HG03196 (cell line): ENCODE results near the gene TRIM46.
A peak's percentile ranks its signal among the peaks of the same experiment; 100 is the strongest.
"Not testable (repeated sequence)": the region's sequence is repeated elsewhere in the genome, so short reads cannot be mapped to it uniquely, and the experiment has no call there.

ENCODE experiments used
- ATAC-seq: cut with Tn5 transposase; IDR thresholded peaks from one replicate; pipeline ENCODE4 v1.9.1; 2021; ENCODE audit not compliant: unreplicated experiment

The TRIM46 gene

GRCh38 chr1:155226188-155226909, 52.7 kb downstream of the TRIM46 start:
- peak; percentile 34 for ATAC-seq

- peak; percentile 15 for ATAC-seq
These were observed 53.2 kb downstream of the TRIM46 start for GRCh38 chr1:155226910-155227260.

- peak; percentile 88 for ATAC-seq
These were observed 53.8 kb downstream of the TRIM46 start for GRCh38 chr1:155227261-155228095.

- ATAC-seq: no peak
These were observed 54.4 kb downstream of the TRIM46 start for GRCh38 chr1:155228096-155228427.

DNA sequence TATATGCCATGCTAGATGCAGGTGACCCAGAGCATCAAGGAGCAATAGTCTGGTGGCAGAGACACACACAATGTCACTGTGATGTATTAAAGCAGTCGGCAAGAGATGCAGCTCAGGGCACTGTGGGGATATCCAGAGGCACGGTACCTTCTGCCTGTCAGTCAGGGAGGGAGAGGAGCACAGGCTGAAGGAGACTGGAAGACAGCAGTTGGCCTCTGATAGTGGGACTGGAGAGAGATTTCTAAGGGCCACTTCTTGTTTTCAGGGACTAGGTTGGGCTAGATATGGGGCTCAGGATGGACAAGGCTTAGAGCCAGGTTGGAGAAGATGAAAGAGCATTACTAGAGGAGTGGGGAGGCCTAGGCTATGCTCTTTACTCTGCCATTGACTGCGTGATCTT, 57.7 kb downstream of the TRIM46 start:
- ATAC-seq: not testable (repeated sequence)

DNA sequence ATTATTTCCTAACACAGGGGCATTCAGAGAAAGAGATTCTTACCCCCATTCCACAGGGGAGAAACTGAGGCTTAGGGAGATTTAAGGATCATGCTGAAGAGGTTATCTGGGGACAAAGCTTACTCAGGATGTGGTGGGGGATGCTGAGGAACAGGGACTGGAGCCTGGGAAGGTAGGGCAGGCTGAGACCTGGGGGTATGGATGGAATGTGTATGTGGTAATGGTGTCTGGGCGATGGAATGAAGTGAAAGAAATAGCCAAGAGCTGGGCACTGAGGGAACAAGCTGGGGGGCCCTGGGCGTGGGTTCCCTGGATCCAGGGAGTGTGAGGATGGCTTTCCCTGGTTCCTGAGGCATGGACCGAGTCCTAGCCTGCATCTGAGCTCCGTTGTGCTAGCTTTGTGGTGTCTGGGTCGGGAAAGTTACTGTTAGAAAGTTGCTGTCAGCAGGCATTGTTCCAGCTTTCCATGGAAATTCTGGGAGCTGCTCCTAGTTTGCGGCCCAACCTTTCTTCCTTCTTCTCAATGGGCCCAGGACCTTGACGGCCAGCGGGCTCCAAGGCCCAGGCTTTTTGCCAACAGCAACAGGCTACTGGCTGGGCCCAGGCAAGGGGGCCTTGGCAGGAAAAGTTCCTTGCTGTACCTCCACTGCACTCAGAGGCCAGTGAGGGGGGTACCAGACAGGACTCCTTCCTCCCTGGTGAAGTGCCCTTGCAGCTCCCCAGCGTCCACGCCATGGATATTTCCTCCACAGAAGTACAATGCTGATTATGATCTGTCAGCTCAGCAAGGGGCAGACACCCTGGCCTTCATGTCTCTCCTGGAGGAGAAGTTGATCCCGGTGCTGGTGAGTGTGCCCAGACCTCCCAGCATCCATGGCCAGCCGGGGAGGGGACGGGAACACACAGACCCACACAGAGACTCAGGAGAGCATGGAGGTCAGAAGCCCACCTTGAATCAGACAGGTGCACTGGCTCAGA, 58.6 kb downstream of the TRIM46 start:
- not testable (repeated sequence) for ATAC-seq

DNA sequence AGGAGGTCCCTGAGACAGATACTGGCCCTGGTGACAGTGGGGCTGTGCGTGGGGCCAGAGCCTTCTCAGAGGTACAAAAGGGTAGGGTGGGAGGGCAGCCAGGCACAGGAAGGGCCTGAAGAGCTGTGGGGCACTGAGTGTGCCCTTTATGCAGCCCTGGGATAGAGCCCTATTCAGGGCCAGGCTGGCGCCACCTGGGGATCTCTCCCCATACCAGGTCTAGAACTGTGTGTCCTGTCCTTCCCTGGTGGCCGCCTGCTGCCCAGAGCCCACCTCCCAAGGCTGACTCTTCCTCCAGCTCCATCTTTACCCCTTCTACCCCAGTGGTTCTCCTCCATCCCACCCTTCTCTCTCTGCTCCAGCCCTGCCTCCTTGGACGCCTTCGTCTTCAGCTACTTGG, 59.9 kb downstream of the TRIM46 start:
- ATAC-seq: not testable (repeated sequence)
